Measurements from ENCODE around the gene ELMOD3. TPM values are rescaled to one million over a fixed set of nuclear protein-coding genes. Genes with fewer than 3 reads are reported as not detected.

The ELMOD3 gene
- total and polyA plus RNA-seq, 2 of the 8 experiments (the other 6 are each of a cell fraction or from before 2014, with no cell fraction given), result 8.5 to 10.2 TPM

GRCh38 chr2:85355521-85355920 lies 952 bp downstream of the ELMOD3 start:
- Histone ChIP-seq H3K27me3 (replicated peaks in 1 of 4; ENCODE audit: control insufficient read depth in 3 of 4, extremely low read depth in 1 of 4, insufficient read depth in 3 of 4, low read length in 3 of 4) (no peaks in the 10 kb centered on the region), H3K14ac (ENCODE audit: insufficient read length) (no peak overlapping the region), H4K91ac (replicated peaks; ENCODE audit: insufficient read length, low read length) (no peak overlapping the region), H3K9me3 (ENCODE audit: insufficient read depth in 2 of 2, low read depth in 1 of 2, low read length in 1 of 2) (no peaks in the 10 kb centered on the region), H2BK15ac (ENCODE audit: low read length) (no peak overlapping the region), H4K8ac (ENCODE audit: extremely low read depth, insufficient read depth, low read length) (no peak overlapping the region), H3K23me2 (ENCODE audit: low read depth, low read length) (peaks cover 8% of the 10 kb centered on the region), H3K79me2 (ENCODE audit: control insufficient read depth in 1 of 2, insufficient read depth in 2 of 2, low read length in 2 of 2) (no peaks in the 10 kb centered on the region), H4K5ac (ENCODE audit: insufficient read length, low read depth, low read length) (no peak overlapping the region), H3K27ac (ENCODE audit: low read depth, low read length) (no peak overlapping the region), H3K23ac (ENCODE audit: insufficient read length) (no peak overlapping the region), H3K56ac (replicated peaks; ENCODE audit: insufficient read length, low read depth, low read length) (no peak overlapping the region), H2BK120ac (replicated peaks; ENCODE audit: low read depth, low read length) (no peak overlapping the region), H2AFZ (ENCODE audit: low read length) (no peak overlapping the region), H3K79me1 (ENCODE audit: low read depth, low read length) (no peaks in the 10 kb centered on the region), H2AK5ac (ENCODE audit: low read depth, low read length) (no peak overlapping the region), H2BK20ac (ENCODE audit: low read length) (no peak overlapping the region), H3K4ac (replicated peaks; ENCODE audit: insufficient read length, low read depth, low read length) (no peak overlapping the region), H4K20me1 (replicated peaks in 1 of 2; ENCODE audit: control insufficient read depth in 1 of 2, insufficient read depth in 2 of 2, low read length in 2 of 2) (no peaks in the 10 kb centered on the region), H3K4me2 (ENCODE audit: insufficient read depth in 1 of 2, low read depth in 2 of 2, low read length in 2 of 2) (peak overlapping the region; percentile 85 to 96), H3K18ac (ENCODE audit: extremely low read depth, low read length) (no peak overlapping the region), H2BK5ac (ENCODE audit: low read depth, low read length) (no peak overlapping the region), H3K4me3 (ENCODE audit: extremely low read depth in 1 of 4, insufficient read depth in 2 of 4, low read depth in 3 of 4, low read length in 4 of 4) (peak overlapping the region in 3 of 4 experiments; percentile 75 to 95 (median 86); a peak in 6 of 8 replicates), H3K4me1 (replicated peaks in 1 of 4; ENCODE audit: control insufficient read depth in 3 of 4, insufficient read depth in 4 of 4, low read length in 3 of 4) (peaks cover 0 to 3% (median 1%) of the 10 kb centered on the region in 4 experiments; a peak in 2 of 7 replicates), H3K9ac (replicated peaks in 1 of 4; ENCODE audit: extremely low read depth in 1 of 4, low read depth in 3 of 4, low read length in 3 of 4) (no peak overlapping the region), H3K36me3 (ENCODE audit: control insufficient read depth in 2 of 4, insufficient read depth in 4 of 4, low read length in 3 of 4) (0 out of 8 replicates have a peak, but pooled peaks cover 0 to 2% (median 0%) of the 10 kb centered on the region in 4 experiments), H2BK12ac (ENCODE audit: low read depth, low read length) (no peak overlapping the region)
- ChIA-PET POLR2A (ENCODE audit: partially characterized antibody) (interaction anchor here (1.1 to 4.5 kb wide), 13 partner anchors 10 to 301 kb away, joined by 3 to 23 read pairs (median 8); partner anchors contain the start of genes MAT2A, TGOLN2 and VAMP8), CTCF (ENCODE audit: partially characterized antibody) (interaction anchor here (0.9 to 2.9 kb wide), 6 partner anchors 9 to 195 kb away, joined by 3 to 11 read pairs (median 6); no protein-coding TSS in a partner anchor)
- no peak for DNase-seq (ENCODE audit: low read depth in 1 of 2, low spot score in 2 of 2)
- FAIRE-seq, result no peak
- 75% methylated on average over 3 of the region's 3 CpGs; no CpG with 5 or more reads in 1 of the 2 experiments for WGBS, 2 experiments (ENCODE audit: extremely low coverage in 1 of 2, insufficient coverage in 1 of 2, insufficient read length in 1 of 2, insufficient replicate concordance in 2 of 2, low coverage in 1 of 2, low lambda C conversion rate in 2 of 2, missing lambda C conversion rate in 1 of 2)
- TF ChIP-seq NANOG (IDR thresholded peaks at IDR 0.05; ENCODE audit: insufficient read depth, low read depth, low read length, poor library complexity, severe bottlenecking) (no peak), ATF2 (IDR thresholded peaks at IDR 0.05; ENCODE audit: low read length) (no peak), RAD21 (IDR thresholded peaks at IDR 0.05 in 1 of 2, conservative IDR thresholded peaks at IDR 0.05 in 1 of 2; ENCODE audit: low read depth in 2 of 2, low read length in 2 of 2) (no peak), TBP (IDR thresholded peaks at IDR 0.05; ENCODE audit: low read depth, low read length) (no peak), POU5F1 (IDR thresholded peaks at IDR 0.05; ENCODE audit: low read depth, low read length) (no peak), SRF (IDR thresholded peaks at IDR 0.05; ENCODE audit: low read depth, low read length) (no peak), POLR2AphosphoS5 (IDR thresholded peaks at IDR 0.05; ENCODE audit: low read depth, low read length) (no peak), HDAC6 (IDR thresholded peaks at IDR 0.05; ENCODE audit: low read depth, low read length) (no peak), CTBP2 (IDR thresholded peaks at IDR 0.05; ENCODE audit: borderline replicate concordance, insufficient read depth, insufficient read length, low read length) (no peak), MAFK (IDR thresholded peaks at IDR 0.05; ENCODE audit: low read depth, low read length) (no peak), ATF3 (IDR thresholded peaks at IDR 0.05; ENCODE audit: insufficient read depth, low read depth, low read length) (no peak)

Measured in H1 (cell line).